IPS DF 6.9 (cell line): ENCODE data around the gene RXRG.

Experiments used
- DNase-seq: peaks from one replicate; pipeline ENCODE4 v3.0.0-alpha.2; 2013; ENCODE audit warnings: low read depth, low spot score
- H3K27ac ChIP-seq: one replicate; pipeline ENCODE4 v1.5.1; 2013; ENCODE audit warnings: low read length, control low read depth
- H3K27me3 ChIP-seq: 2 replicates; pipeline ENCODE4 v1.6.1; 2013; ENCODE audit warnings: mild to moderate bottlenecking, low read length; ENCODE audit not compliant: control insufficient read depth, insufficient read depth
- H3K36me3 ChIP-seq: 2 replicates; pipeline ENCODE4 v1.6.1; 2013; ENCODE audit warnings: low read length; ENCODE audit not compliant: control insufficient read depth, insufficient read depth
- H3K4me1 ChIP-seq: 2 replicates; pipeline ENCODE4 v1.6.1; 2013; ENCODE audit warnings: low read length; ENCODE audit not compliant: control insufficient read depth, insufficient read depth
- H3K4me3 ChIP-seq: 2 replicates; pipeline ENCODE4 v1.5.1; 2013; ENCODE audit warnings: mild to moderate bottlenecking, low read length
- H3K9me3 ChIP-seq: 2 replicates; pipeline ENCODE4 v1.6.1; 2013; ENCODE audit warnings: low read length, inconsistent platforms; ENCODE audit not compliant: control insufficient read depth, insufficient read depth
- WGBS: extraction: QIAGEN DNeasy Blood & Tissue Kit; methylation state at CpG from one replicate; pipeline ENCODE4 v1.1.7; 2013; ENCODE audit warnings: mixed read lengths, missing lambda C conversion rate; ENCODE audit not compliant: insufficient read length, insufficient coverage; 5-methylcytosine and 5-hydroxymethylcytosine counted together

RXRG gene

DNA sequence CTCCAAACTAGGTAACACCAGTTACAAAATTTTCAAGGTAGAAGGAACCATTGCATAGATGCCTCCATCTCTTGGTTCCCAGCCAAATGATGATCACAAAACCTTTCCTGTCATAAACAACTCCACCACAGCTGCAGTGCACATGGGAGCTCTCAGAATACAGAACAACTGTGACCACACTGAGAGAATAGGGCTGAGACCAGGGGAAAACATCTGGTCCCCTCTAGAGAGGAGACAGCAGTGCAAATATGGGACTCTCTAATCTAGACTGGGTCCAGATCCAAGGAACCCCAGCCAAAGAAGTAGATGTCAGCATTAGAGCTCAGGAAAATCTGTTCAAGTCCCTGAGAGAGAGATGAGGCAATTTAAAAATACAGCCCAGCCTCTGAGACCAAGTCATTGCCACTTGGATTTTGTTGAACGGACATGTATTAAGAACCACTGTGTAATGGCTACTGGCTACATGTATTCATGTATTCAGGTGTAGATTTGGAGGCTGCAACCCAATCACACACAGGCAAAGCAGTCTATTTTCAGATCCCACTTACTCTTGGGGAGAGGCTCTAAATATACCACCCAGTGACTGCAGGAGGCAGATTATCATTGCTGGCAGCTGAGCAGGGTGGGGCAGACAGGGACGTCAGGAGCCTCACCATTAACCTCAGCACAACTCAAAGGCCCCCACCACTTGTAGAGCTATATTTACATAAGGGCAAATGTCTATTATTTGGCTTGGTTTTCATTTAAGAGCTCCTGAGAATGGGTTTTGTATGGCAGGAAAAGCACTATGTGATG, 7.6 kb upstream of the RXRG start:
- DNase-seq: no peak
- H3K27ac ChIP-seq: no peak overlapping the region
- no peaks in the 10 kb centered on the region for H3K36me3 ChIP-seq
- no peak overlapping the region for H3K4me3 ChIP-seq
- H3K9me3 ChIP-seq: no peaks in the 10 kb centered on the region
- WGBS: no CpG with 5 or more reads among the region's 2 CpGs
- no peaks in the 10 kb centered on the region for H3K4me1 ChIP-seq
- peaks cover 3% of the 10 kb centered on the region; the same call in 1 of the 2 replicates for H3K27me3 ChIP-seq

DNA sequence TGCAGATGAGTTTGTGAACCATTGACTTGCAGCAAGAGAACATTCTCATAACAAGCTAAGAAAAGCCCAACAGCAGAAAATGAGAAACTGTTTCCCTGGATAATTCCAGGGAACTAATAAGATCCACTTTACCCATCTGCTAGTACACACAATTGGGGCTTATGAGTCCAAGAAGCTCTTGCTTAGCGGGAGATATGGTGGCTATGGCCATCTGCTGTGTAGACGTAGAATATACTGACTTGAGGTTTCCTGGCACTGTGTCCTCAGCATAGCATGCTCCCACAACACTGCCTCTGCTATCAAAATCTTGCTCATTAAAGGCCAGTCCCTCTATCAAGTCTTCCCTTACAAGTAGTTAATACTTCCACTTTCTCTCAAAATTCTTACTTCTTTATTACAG, 6.8 kb upstream of the RXRG start:
- WGBS: no CpG with 5 or more reads among the region's 2 CpGs
- Histone ChIP-seq H3K4me3 (no peak overlapping the region), H3K4me1 (no peaks in the 10 kb centered on the region), H3K27ac (no peak overlapping the region), H3K27me3 (peaks cover 7% of the 10 kb centered on the region; the same call in 1 of the 2 replicates), H3K36me3 (no peaks in the 10 kb centered on the region), H3K9me3 (no peaks in the 10 kb centered on the region)
- no peak for DNase-seq

DNA sequence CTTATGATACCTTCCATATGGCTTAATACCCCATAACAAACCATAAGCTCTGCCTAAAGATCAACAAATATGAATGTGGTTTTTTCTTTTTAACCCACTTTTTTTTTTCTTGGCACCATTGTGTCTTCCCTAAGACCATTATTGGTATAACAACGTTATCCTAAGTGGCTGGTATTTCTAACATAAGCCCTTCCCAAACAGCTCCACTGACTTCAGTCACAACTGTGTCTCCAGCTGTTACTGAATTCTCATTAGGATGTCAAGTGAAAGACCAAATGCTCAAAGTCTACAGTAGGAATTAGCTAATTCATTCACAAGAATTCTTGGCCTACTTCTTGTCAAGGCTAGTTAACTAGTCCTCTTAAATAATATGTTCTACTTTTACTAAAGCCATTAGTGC, 4.2 kb upstream of the RXRG start:
- H3K36me3 ChIP-seq: no peaks in the 10 kb centered on the region
- peaks cover 4% of the 10 kb centered on the region; the same call in 1 of the 2 replicates for H3K4me1 ChIP-seq
- no CpG with 5 or more reads among the region's 1 CpG for WGBS
- no peak overlapping the region for H3K27ac ChIP-seq
- peaks cover 29% of the 10 kb centered on the region; the same call in 1 of the 2 replicates for H3K27me3 ChIP-seq
- H3K9me3 ChIP-seq: no peaks in the 10 kb centered on the region
- no peak overlapping the region for H3K4me3 ChIP-seq
- no peak for DNase-seq

DNA sequence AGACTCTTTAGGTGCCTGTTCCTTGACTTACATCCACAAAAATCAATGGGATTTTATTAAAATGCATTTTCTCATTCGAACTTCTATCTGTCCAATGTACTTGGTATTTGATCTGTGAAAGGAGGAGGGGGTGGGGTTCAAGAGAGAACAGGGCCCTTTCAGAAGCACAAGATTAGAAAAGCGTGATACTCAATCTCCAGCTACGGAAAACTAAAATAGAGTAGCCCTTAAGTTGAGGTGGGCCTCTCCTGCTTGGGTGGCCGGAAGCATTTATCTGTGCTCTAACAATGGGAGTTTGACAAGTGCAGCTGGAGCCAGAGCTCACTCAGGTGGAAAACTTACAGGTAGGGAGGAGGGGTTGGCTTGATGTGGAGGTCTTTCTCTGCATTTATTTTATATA, 462 bp upstream of the RXRG start:
- Histone ChIP-seq H3K4me3 (no peak overlapping the region), H3K4me1 (peaks cover 8% of the 10 kb centered on the region; the same call in 1 of the 2 replicates), H3K27ac (no peak overlapping the region), H3K27me3 (peaks cover 46% of the 10 kb centered on the region), H3K36me3 (no peaks in the 10 kb centered on the region), H3K9me3 (no peaks in the 10 kb centered on the region)
- DNase-seq: no peak
- no CpG with 5 or more reads among the region's 4 CpGs for WGBS

DNA sequence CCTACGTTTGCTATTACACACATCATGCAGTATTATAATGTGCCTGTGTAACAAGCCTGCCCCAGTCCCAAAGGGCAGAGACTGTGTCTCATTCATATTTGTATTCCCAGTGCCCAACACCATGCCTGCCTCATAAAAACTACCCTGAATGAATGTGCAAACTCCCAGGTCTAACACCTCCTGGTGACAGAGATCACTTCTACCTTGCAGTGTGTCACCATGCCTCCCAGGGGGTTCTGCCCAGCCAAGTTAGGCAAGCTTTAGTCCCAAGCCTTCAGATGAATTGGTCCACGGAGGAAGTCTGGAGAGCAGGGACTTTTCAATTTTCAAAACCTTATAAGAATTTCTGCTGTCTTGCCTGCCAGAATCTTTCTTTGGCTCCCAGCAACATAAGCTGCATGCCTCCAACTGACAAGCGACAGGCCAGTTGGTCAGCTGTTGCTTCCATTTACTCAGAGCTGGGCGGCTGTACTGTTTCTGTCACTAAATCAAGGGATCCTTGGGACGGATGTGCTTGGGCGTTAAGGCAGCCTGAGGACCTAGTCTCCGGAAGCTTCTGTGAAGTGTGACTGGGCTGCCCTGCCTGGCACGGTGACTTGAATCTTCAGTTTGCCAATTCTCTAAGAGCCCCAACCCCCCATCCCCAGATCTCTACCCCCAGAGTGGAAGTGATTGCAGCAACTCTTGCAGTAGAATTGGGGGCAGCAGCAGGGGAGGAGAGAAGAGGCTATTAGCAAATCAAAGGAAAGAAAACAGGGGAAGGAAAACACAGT, 1.2 kb downstream of the RXRG start:
- H3K27ac ChIP-seq: no peak overlapping the region
- DNase-seq: no peak
- peaks cover 10% of the 10 kb centered on the region for H3K4me1 ChIP-seq
- peaks cover 46% of the 10 kb centered on the region for H3K27me3 ChIP-seq
- no peak overlapping the region for H3K4me3 ChIP-seq
- H3K36me3 ChIP-seq: no peaks in the 10 kb centered on the region
- no CpG with 5 or more reads among the region's 8 CpGs for WGBS
- no peaks in the 10 kb centered on the region for H3K9me3 ChIP-seq

DNA sequence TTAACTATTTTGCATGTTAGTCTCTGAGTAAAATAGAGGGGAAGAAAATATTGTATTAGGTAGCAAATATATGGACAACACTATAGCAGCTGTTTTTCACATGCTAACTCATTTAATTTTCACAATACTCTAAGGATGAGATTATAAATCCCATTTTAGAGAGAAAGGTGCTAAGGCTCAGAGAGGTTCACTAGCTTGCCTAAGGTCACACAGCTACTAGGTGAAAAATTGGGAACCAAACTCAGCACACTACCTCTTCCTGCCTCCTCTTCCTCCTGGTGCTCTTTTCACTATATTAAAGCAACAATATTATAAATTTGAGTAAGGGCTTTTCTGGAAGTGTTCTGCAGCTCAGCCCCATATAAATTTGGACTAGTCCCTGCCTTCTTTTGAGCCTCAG, 2.3 kb downstream of the RXRG start:
- no peak overlapping the region for H3K27ac ChIP-seq
- H3K27me3 ChIP-seq: peaks cover 43% of the 10 kb centered on the region
- no peaks in the 10 kb centered on the region for H3K9me3 ChIP-seq
- H3K36me3 ChIP-seq: no peaks in the 10 kb centered on the region
- no peak for DNase-seq
- no peak overlapping the region for H3K4me3 ChIP-seq
- peaks cover 10% of the 10 kb centered on the region for H3K4me1 ChIP-seq

DNA sequence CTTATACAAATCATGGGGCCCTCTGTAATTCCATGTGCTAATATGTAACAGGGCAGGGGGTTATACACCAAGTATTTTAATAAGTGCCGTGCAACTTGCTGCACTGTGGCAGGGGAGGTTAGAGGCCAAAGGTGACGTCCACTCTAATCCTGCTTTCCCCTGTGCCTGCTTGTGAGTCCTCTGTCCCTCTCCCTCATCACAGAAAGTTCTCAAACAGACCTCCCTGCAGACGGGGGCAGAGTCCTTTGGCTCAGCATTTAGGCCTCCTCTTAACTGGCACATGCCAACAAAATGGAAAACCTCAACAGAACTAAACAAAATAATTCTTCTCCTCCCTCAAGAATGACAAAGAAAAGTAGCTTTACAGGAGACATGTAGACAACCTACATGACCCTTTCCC, 2.9 kb downstream of the RXRG start:
- Histone ChIP-seq H3K9me3 (no peaks in the 10 kb centered on the region), H3K27ac (no peak overlapping the region), H3K36me3 (no peaks in the 10 kb centered on the region), H3K4me1 (peaks cover 10% of the 10 kb centered on the region), H3K4me3 (no peak overlapping the region), H3K27me3 (peaks cover 39% of the 10 kb centered on the region)
- DNase-seq: no peak
- no CpG with 5 or more reads among the region's 3 CpGs for WGBS

DNA sequence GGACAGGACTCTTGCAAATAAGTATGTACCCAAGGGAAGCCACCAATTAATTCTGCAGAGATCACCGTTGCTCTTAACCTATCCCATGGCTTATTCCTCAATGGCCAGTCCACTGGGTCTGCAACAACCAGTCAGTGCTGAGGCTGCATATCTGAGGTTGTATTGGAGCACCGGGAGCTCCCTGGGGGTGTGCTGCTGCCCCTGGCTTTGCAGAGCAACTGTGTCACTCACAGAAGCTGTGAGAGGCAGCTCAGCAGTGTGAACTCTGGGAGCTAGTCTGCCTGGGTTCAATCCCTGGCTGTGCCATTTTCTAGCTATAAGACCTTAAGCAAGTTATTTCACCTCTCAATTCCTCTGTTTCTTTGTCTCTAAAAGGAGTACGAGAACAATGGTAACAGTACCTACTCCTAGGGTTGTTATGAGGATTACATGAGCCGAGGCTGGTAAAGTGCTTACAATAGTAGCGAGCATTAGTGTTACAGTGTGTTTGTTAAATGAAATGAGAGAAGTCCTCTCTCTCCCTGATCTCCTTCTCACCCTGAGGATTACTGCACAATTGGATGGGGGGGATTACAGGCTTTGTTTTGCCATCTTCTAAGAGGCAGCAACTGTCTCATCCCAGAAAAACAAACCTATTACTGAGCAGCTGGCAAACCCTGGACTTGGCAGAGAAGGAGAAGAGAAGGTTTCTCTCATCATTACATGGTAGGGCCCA, 3.6 kb downstream of the RXRG start:
- no peaks in the 10 kb centered on the region for H3K36me3 ChIP-seq
- WGBS: no CpG with 5 or more reads among the region's 5 CpGs
- no peak overlapping the region for H3K4me3 ChIP-seq
- no peaks in the 10 kb centered on the region for H3K9me3 ChIP-seq
- peaks cover 10% of the 10 kb centered on the region for H3K4me1 ChIP-seq
- H3K27ac ChIP-seq: no peak overlapping the region
- peaks cover 34% of the 10 kb centered on the region for H3K27me3 ChIP-seq
- no peak for DNase-seq

DNA sequence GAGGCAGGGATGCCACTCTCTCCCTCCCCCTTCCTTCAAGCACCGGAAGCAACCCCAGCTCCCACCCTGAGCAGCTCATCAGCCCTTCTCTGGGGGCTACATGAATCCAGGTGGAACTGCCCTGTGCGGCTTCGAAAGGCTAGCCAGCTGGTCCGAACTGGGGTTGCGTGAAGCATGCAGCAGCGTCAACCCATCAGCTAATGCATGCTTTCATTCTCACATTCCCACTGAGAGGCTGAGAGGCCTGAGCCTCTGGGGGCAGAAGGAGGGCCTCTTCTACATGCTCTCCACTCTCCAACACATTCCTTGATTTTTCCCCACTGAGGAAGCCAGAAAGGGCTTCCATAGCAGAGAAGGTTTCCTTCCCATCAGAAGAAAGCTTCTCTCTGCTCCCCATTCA, 5.6 kb downstream of the RXRG start:
- H3K4me3 ChIP-seq: no peak overlapping the region
- no peak overlapping the region for H3K27ac ChIP-seq
- H3K36me3 ChIP-seq: no peaks in the 10 kb centered on the region
- no peak for DNase-seq
- no CpG with 5 or more reads among the region's 6 CpGs for WGBS
- peaks cover 17% of the 10 kb centered on the region for H3K27me3 ChIP-seq
- peaks cover 7% of the 10 kb centered on the region for H3K4me1 ChIP-seq
- no peaks in the 10 kb centered on the region for H3K9me3 ChIP-seq

DNA sequence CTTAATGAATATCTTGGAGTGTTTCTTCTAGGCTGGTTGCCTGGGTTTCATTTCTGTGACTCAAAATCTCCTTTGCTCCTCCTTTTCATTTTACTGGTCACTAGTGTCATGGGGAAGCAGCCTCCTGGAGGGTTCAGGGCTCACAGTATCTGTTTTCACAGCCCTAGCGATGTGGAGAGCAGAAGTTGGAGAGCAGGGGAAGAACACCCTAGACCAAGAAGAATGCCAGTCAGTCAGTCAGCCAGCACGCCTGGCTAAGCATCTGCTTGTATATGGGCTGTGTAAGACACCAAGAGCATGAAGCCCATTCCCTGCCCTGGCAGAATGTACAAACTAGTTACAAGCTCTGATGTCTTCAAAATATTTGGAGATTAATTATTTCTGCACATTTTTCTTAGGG, 7.9 kb downstream of the RXRG start:
- Histone ChIP-seq H3K36me3 (no peaks in the 10 kb centered on the region), H3K4me1 (peaks cover 2% of the 10 kb centered on the region), H3K9me3 (no peaks in the 10 kb centered on the region), H3K27ac (no peak overlapping the region), H3K4me3 (no peak overlapping the region), H3K27me3 (peaks cover 3% of the 10 kb centered on the region; the same call in 1 of the 2 replicates)
- no peak for DNase-seq
- no CpG with 5 or more reads among the region's 2 CpGs for WGBS
